ENCODE results near the gene EML4.

GRCh38 chr2:42246562-42246961 lies 77.4 kb downstream of the EML4 start:
- TF ChIP-seq ZNF235 (CRISPR knock-in tag; IDR thresholded peaks at IDR 0.05; ENCODE audit: borderline replicate concordance) = no peak
- TF ChIP-seq, protein P1, sequence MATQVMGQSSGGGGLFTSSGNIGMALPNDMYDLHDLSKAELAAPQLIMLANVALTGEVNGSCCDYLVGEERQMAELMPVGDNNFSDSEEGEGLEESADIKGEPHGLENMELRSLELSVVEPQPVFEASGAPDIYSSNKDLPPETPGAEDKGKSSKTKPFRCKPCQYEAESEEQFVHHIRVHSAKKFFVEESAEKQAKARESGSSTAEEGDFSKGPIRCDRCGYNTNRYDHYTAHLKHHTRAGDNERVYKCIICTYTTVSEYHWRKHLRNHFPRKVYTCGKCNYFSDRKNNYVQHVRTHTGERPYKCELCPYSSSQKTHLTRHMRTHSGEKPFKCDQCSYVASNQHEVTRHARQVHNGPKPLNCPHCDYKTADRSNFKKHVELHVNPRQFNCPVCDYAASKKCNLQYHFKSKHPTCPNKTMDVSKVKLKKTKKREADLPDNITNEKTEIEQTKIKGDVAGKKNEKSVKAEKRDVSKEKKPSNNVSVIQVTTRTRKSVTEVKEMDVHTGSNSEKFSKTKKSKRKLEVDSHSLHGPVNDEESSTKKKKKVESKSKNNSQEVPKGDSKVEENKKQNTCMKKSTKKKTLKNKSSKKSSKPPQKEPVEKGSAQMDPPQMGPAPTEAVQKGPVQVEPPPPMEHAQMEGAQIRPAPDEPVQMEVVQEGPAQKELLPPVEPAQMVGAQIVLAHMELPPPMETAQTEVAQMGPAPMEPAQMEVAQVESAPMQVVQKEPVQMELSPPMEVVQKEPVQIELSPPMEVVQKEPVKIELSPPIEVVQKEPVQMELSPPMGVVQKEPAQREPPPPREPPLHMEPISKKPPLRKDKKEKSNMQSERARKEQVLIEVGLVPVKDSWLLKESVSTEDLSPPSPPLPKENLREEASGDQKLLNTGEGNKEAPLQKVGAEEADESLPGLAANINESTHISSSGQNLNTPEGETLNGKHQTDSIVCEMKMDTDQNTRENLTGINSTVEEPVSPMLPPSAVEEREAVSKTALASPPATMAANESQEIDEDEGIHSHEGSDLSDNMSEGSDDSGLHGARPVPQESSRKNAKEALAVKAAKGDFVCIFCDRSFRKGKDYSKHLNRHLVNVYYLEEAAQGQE (IDR thresholded peaks at IDR 0.05; ENCODE audit: borderline replicate concordance in 1 of 2, low read depth in 1 of 2, low read length in 2 of 2) = no peak
- no peak for TF ChIP-seq RXRA (CRISPR knock-in tag; IDR thresholded peaks at IDR 0.05)
- no peak for TF ChIP-seq SMARCE1 (IDR thresholded peaks at IDR 0.05; ENCODE audit: borderline replicate concordance)
- TF ChIP-seq ZNF335 (CRISPR knock-in tag; IDR thresholded peaks at IDR 0.05) = no peak
- TF ChIP-seq MTA3 (CRISPR knock-in tag; IDR thresholded peaks at IDR 0.05) = no peak
- no peak for TF ChIP-seq MXD3 (CRISPR knock-in tag; IDR thresholded peaks at IDR 0.05)

Data from HepG2 (cell line).